HEK293 (cell line): ENCODE results near the gene PRR19.

ENCODE experiments used
- FEZF1 ChIP-seq: fragments of 450-650 bp; formaldehyde crosslinking; IDR thresholded peaks from 2 replicates; pipeline ENCODE4 v1.5.1; 2016; ENCODE audit warnings: missing biosample characterization, missing genetic modification characterization
- GLIS1 ChIP-seq: fragments of 450-650 bp; formaldehyde crosslinking; IDR thresholded peaks from 2 replicates; pipeline ENCODE4 v1.5.1; 2016; ENCODE audit warnings: missing biosample characterization, missing genetic modification characterization
- HOXA7 ChIP-seq: sonication (generic); formaldehyde crosslinking; IDR thresholded peaks from 2 replicates; pipeline ENCODE4 v1.8.1; 2022; ENCODE audit warnings: missing genetic modification reagents, borderline replicate concordance
- IKZF3 ChIP-seq: fragments of 450-650 bp; IDR thresholded peaks from 2 replicates; pipeline ENCODE4 v1.5.0; 2018; ENCODE audit warnings: missing biosample characterization, mild to moderate bottlenecking, missing genetic modification characterization, moderate library complexity
- KLF10 ChIP-seq: fragments of 450-650 bp; IDR thresholded peaks from 2 replicates; pipeline ENCODE4 v1.5.1; 2018; ENCODE audit warnings: missing biosample characterization, mild to moderate bottlenecking, missing genetic modification characterization
- KLF7 ChIP-seq: fragments of 450-650 bp; formaldehyde crosslinking; IDR thresholded peaks from 2 replicates; pipeline ENCODE4 v1.5.1; 2016; ENCODE audit warnings: missing biosample characterization, missing genetic modification characterization, borderline replicate concordance
- MZF1 ChIP-seq: fragments of 450-650 bp; formaldehyde crosslinking; IDR thresholded peaks from 2 replicates; pipeline ENCODE4 v1.5.1; 2017; ENCODE audit warnings: missing biosample characterization, missing genetic modification characterization, borderline replicate concordance
- SCRT2 ChIP-seq: fragments of 450-650 bp; formaldehyde crosslinking; IDR thresholded peaks from 2 replicates; pipeline ENCODE4 v1.5.1; 2016; ENCODE audit warnings: missing biosample characterization, missing genetic modification characterization
- WT1 ChIP-seq: fragments of 450-650 bp; formaldehyde crosslinking; IDR thresholded peaks from 2 replicates; pipeline ENCODE4 v1.5.1; 2016; ENCODE audit warnings: missing biosample characterization, missing genetic modification characterization
- ZBTB1 ChIP-seq: fragments of 450-650 bp; formaldehyde crosslinking; IDR thresholded peaks from 2 replicates; pipeline ENCODE4 v1.5.1; 2016; ENCODE audit warnings: missing biosample characterization, missing genetic modification characterization
- ZBTB20 ChIP-seq: fragments of 450-650 bp; formaldehyde crosslinking; IDR thresholded peaks from 2 replicates; pipeline ENCODE4 v1.5.1; 2016; ENCODE audit warnings: missing biosample characterization, missing genetic modification characterization
- ZBTB7A ChIP-seq: fragments of 450-650 bp; formaldehyde crosslinking; IDR thresholded peaks from 2 replicates; pipeline ENCODE4 v1.5.1; 2016; ENCODE audit warnings: low read depth, missing biosample characterization, missing genetic modification characterization
- ZNF138 ChIP-seq: fragments of 450-650 bp; formaldehyde crosslinking; IDR thresholded peaks from 2 replicates; pipeline ENCODE4 v1.5.1; 2016; ENCODE audit warnings: missing biosample characterization, missing genetic modification characterization, borderline replicate concordance
- ZNF19 ChIP-seq: fragments of 450-650 bp; formaldehyde crosslinking; IDR thresholded peaks from 2 replicates; pipeline ENCODE4; 2016; ENCODE audit warnings: missing biosample characterization, missing genetic modification characterization, low read depth
- ZNF2 ChIP-seq: fragments of 450-650 bp; formaldehyde crosslinking; IDR thresholded peaks from 2 replicates; pipeline ENCODE4 v1.5.1; 2016; ENCODE audit warnings: missing biosample characterization, missing genetic modification characterization
- ZNF302 ChIP-seq: fragments of 450-650 bp; formaldehyde crosslinking; IDR thresholded peaks from 2 replicates; pipeline ENCODE4 v1.5.1; 2016; ENCODE audit warnings: missing biosample characterization, missing genetic modification characterization, low read depth
- ZNF341 ChIP-seq: fragments of 450-650 bp; formaldehyde crosslinking; IDR thresholded peaks from 2 replicates; pipeline ENCODE4; 2016; ENCODE audit warnings: low read depth, missing biosample characterization, missing genetic modification characterization
- ZNF501 ChIP-seq: fragments of 450-650 bp; formaldehyde crosslinking; IDR thresholded peaks from 2 replicates; pipeline ENCODE4 v1.5.1; 2016; ENCODE audit warnings: missing biosample characterization, missing genetic modification characterization
- ZNF558 ChIP-seq: fragments of 450-650 bp; formaldehyde crosslinking; IDR thresholded peaks from 2 replicates; pipeline ENCODE4 v1.5.1; 2016; ENCODE audit warnings: missing biosample characterization, missing genetic modification characterization
- ZNF664 ChIP-seq: fragments of 450-650 bp; formaldehyde crosslinking; IDR thresholded peaks from 2 replicates; pipeline ENCODE4 v1.5.1; 2016; ENCODE audit warnings: missing biosample characterization, missing genetic modification characterization
- ZNF677 ChIP-seq: fragments of 450-650 bp; IDR thresholded peaks from 2 replicates; pipeline ENCODE4 v1.5.0; 2018; ENCODE audit warnings: missing biosample characterization, mild to moderate bottlenecking, missing genetic modification characterization, moderate library complexity
- ZNF701 ChIP-seq: fragments of 450-650 bp; formaldehyde crosslinking; IDR thresholded peaks from 2 replicates; pipeline ENCODE4 v1.5.1; 2016; ENCODE audit warnings: missing biosample characterization, missing genetic modification characterization
- TF ChIP-seq, protein P1 (sequence below): IDR thresholded peaks from 2 replicates; pipeline ENCODE4 v1.6.1; 2011; ENCODE audit warnings: mild to moderate bottlenecking, low read depth, low read length, borderline replicate concordance
- TF ChIP-seq, protein P2 (sequence below): fragments of 450-650 bp; formaldehyde crosslinking; IDR thresholded peaks from 2 replicates; pipeline ENCODE4 v1.5.1; 2016; ENCODE audit warnings: missing biosample characterization, missing genetic modification characterization
- TF ChIP-seq, protein P3 (sequence below): fragments of 450-650 bp; formaldehyde crosslinking; IDR thresholded peaks from 2 replicates; pipeline ENCODE4 v1.5.1; 2017; ENCODE audit warnings: missing biosample characterization, mild to moderate bottlenecking, missing genetic modification characterization, moderate library complexity
- TF ChIP-seq, protein P4 (sequence below): fragments of 450-650 bp; formaldehyde crosslinking; IDR thresholded peaks from 2 replicates; pipeline ENCODE4 v1.5.1; 2017; ENCODE audit warnings: missing biosample characterization, missing genetic modification characterization
- TF ChIP-seq, protein P5 (sequence below): fragments of 450-650 bp; formaldehyde crosslinking; IDR thresholded peaks from 2 replicates; pipeline ENCODE4 v1.5.1; 2016; ENCODE audit warnings: missing biosample characterization, missing genetic modification characterization, low read depth
- TF ChIP-seq, protein P6 (sequence below): fragments of 450-650 bp; formaldehyde crosslinking; IDR thresholded peaks from 2 replicates; pipeline ENCODE4 v1.5.1; 2017; ENCODE audit warnings: missing biosample characterization, missing genetic modification characterization

Gene PRR19

DNA sequence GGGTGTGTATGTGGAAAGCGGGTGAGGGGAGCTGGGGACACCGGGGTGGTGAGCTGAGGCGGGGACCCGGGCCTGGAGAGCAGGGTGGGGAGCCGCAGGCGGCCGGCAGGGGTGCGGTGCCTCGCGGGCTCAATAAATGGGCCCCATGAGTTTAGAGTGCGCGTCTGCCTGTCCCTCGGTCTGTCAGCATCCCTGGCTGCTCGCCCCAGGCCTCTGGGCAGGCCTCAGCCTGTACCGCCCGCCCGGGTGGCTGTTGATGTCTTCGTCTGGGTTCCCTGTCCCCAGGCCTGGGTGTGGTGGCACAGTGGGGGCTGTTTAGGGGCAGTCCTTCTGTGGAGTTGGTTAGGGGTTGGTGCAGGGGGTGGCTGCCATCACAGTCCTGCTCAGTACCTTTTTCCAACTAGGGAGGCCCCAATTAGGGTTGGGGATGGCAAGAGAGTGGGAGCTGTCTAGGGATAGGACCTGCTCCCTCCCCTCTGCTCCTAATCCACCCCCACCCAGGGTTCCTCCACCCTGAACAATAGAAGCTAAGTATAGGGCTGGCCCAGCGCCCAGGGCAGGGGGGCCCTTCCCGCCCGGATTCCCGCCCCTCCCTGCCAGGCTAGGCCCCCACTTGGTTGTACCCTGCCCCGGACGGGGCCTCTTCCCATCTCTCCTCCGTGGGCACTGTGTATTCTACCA lies 20.6 kb upstream of the PRR19 start (continued):
- TF ChIP-seq, protein P1, sequence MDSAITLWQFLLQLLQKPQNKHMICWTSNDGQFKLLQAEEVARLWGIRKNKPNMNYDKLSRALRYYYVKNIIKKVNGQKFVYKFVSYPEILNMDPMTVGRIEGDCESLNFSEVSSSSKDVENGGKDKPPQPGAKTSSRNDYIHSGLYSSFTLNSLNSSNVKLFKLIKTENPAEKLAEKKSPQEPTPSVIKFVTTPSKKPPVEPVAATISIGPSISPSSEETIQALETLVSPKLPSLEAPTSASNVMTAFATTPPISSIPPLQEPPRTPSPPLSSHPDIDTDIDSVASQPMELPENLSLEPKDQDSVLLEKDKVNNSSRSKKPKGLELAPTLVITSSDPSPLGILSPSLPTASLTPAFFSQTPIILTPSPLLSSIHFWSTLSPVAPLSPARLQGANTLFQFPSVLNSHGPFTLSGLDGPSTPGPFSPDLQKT = no peak
- TF ChIP-seq ZBTB7A (tag by site-specific recombination) (no peak), ZNF302 (no peak), ZNF701 (tag by site-specific recombination) (no peak), IKZF3 (peak; percentile 71), ZNF664 (tag by site-specific recombination) (no peak), FEZF1 (tag by site-specific recombination) (0 out of 2 replicates have a peak, but pooled peaks have one; percentile 10), ZNF138 (tag by site-specific recombination) (no peak), KLF10 (no peak), GLIS1 (peak; percentile 94), HOXA7 (CRISPR knock-in tag) (no peak), WT1 (tag by site-specific recombination) (peak; percentile 55), SCRT2 (tag by site-specific recombination) (no peak; the same call in 1 of the 2 replicates), ZNF19 (tag by site-specific recombination) (no peak), MZF1 (no peak), ZNF558 (tag by site-specific recombination) (no peak), ZNF677 (no peak), ZNF341 (tag by site-specific recombination) (peak; percentile 93), ZBTB20 (tag by site-specific recombination) (peak; percentile 89; the same call in 1 of the 2 replicates), ZBTB1 (tag by site-specific recombination) (no peak), KLF7 (peak; percentile 99; the same call in 1 of the 2 replicates), ZNF2 (tag by site-specific recombination) (no peak), ZNF501 (tag by site-specific recombination) (0 out of 2 replicates have a peak, but pooled peaks have one; percentile 0)
- TF ChIP-seq, protein P2, sequence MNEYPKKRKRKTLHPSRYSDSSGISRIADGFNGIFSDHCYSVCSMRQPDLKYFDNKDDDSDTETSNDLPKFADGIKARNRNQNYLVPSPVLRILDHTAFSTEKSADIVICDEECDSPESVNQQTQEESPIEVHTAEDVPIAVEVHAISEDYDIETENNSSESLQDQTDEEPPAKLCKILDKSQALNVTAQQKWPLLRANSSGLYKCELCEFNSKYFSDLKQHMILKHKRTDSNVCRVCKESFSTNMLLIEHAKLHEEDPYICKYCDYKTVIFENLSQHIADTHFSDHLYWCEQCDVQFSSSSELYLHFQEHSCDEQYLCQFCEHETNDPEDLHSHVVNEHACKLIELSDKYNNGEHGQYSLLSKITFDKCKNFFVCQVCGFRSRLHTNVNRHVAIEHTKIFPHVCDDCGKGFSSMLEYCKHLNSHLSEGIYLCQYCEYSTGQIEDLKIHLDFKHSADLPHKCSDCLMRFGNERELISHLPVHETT (tag by site-specific recombination) = no peak
- TF ChIP-seq, protein P3, sequence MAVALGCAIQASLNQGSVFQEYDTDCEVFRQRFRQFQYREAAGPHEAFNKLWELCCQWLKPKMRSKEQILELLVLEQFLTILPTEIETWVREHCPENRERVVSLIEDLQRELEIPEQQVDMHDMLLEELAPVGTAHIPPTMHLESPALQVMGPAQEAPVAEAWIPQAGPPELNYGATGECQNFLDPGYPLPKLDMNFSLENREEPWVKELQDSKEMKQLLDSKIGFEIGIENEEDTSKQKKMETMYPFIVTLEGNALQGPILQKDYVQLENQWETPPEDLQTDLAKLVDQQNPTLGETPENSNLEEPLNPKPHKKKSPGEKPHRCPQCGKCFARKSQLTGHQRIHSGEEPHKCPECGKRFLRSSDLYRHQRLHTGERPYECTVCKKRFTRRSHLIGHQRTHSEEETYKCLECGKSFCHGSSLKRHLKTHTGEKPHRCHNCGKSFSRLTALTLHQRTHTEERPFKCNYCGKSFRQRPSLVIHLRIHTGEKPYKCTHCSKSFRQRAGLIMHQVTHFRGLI = 0 out of 2 replicates have a peak, but pooled peaks have one; percentile 22
- TF ChIP-seq, protein P4, sequence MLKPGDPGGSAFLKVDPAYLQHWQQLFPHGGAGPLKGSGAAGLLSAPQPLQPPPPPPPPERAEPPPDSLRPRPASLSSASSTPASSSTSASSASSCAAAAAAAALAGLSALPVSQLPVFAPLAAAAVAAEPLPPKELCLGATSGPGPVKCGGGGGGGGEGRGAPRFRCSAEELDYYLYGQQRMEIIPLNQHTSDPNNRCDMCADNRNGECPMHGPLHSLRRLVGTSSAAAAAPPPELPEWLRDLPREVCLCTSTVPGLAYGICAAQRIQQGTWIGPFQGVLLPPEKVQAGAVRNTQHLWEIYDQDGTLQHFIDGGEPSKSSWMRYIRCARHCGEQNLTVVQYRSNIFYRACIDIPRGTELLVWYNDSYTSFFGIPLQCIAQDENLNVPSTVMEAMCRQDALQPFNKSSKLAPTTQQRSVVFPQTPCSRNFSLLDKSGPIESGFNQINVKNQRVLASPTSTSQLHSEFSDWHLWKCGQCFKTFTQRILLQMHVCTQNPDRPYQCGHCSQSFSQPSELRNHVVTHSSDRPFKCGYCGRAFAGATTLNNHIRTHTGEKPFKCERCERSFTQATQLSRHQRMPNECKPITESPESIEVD (tag by site-specific recombination) = no peak
- TF ChIP-seq, protein P5, sequence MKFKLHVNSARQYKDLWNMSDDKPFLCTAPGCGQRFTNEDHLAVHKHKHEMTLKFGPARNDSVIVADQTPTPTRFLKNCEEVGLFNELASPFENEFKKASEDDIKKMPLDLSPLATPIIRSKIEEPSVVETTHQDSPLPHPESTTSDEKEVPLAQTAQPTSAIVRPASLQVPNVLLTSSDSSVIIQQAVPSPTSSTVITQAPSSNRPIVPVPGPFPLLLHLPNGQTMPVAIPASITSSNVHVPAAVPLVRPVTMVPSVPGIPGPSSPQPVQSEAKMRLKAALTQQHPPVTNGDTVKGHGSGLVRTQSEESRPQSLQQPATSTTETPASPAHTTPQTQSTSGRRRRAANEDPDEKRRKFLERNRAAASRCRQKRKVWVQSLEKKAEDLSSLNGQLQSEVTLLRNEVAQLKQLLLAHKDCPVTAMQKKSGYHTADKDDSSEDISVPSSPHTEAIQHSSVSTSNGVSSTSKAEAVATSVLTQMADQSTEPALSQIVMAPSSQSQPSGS (tag by site-specific recombination) = no peak
- TF ChIP-seq, protein P6, sequence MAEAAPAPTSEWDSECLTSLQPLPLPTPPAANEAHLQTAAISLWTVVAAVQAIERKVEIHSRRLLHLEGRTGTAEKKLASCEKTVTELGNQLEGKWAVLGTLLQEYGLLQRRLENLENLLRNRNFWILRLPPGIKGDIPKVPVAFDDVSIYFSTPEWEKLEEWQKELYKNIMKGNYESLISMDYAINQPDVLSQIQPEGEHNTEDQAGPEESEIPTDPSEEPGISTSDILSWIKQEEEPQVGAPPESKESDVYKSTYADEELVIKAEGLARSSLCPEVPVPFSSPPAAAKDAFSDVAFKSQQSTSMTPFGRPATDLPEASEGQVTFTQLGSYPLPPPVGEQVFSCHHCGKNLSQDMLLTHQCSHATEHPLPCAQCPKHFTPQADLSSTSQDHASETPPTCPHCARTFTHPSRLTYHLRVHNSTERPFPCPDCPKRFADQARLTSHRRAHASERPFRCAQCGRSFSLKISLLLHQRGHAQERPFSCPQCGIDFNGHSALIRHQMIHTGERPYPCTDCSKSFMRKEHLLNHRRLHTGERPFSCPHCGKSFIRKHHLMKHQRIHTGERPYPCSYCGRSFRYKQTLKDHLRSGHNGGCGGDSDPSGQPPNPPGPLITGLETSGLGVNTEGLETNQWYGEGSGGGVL (tag by site-specific recombination) = no peak; the same call in 1 of the 2 replicates
